ENCODE results near the gene RHBDL2.
"Not testable (repeated sequence)": the region's sequence is repeated elsewhere in the genome, so short reads cannot be mapped to it uniquely, and the experiment has no call there.

RHBDL2 gene

GRCh38 chr1:38941527-38942019 lies at the start of gene RHBDL2:
TSS of gene RHBDL2 (minus strand) at chr1:38941830. CDS start at chr1:38919212, 22,618 bp downstream.
- DNase-seq (ENCODE audit: low read depth in 1 of 2, low spot score in 1 of 2): no peak

GRCh38 chr1:38990738-38991637 lies 49.4 kb upstream of the RHBDL2 start, which contains the start of gene AKIRIN1:
TSS of gene AKIRIN1 (plus strand) at chr1:38991276. CDS start at chr1:38991381, 105 bp downstream.
- peak; percentile 95 to 96 for DNase-seq (ENCODE audit: low read depth in 1 of 2, low spot score in 1 of 2)

- DNase-seq (ENCODE audit: low read depth in 1 of 2, low spot score in 1 of 2): no peak
These were observed 48.7 kb upstream of the RHBDL2 start for GRCh38 chr1:38990386-38990737.

- DNase-seq (ENCODE audit: low read depth in 1 of 2, low spot score in 1 of 2): no peak
These were observed 48.3 kb upstream of the RHBDL2 start for GRCh38 chr1:38989979-38990378.

GRCh38 chr1:38979380-38979779 lies 37.8 kb upstream of the RHBDL2 start:
- DNase-seq (ENCODE audit: low read depth in 1 of 2, low spot score in 1 of 2): not testable (repeated sequence)

- DNase-seq (ENCODE audit: low read depth in 1 of 2, low spot score in 1 of 2): not testable (repeated sequence)
These were observed 36.6 kb upstream of the RHBDL2 start for GRCh38 chr1:38978245-38978542.

GRCh38 chr1:38977399-38978244 lies 36.0 kb upstream of the RHBDL2 start:
- not testable (repeated sequence) for DNase-seq (ENCODE audit: low read depth in 1 of 2, low spot score in 1 of 2)

GRCh38 chr1:38973659-38974437 lies 32.2 kb upstream of the RHBDL2 start:
- no peak for DNase-seq (ENCODE audit: low read depth in 1 of 2, low spot score in 1 of 2)

- DNase-seq (ENCODE audit: low read depth in 1 of 2, low spot score in 1 of 2): not testable (repeated sequence)
These were observed 31.5 kb upstream of the RHBDL2 start for GRCh38 chr1:38973145-38973544.

GRCh38 chr1:38964140-38964548 lies 22.5 kb upstream of the RHBDL2 start:
- DNase-seq (ENCODE audit: low read depth in 1 of 2, low spot score in 1 of 2): no peak

GRCh38 chr1:38962560-38962959 lies 20.9 kb upstream of the RHBDL2 start:
- DNase-seq (ENCODE audit: low read depth in 1 of 2, low spot score in 1 of 2): no peak

- no peak for DNase-seq (ENCODE audit: low read depth in 1 of 2, low spot score in 1 of 2)
These were observed 20.5 kb upstream of the RHBDL2 start for GRCh38 chr1:38962113-38962512.

GRCh38 chr1:38958967-38959366 lies 17.3 kb upstream of the RHBDL2 start:
- DNase-seq (ENCODE audit: low read depth in 1 of 2, low spot score in 1 of 2): no peak

GRCh38 chr1:38953433-38953860 lies 11.8 kb upstream of the RHBDL2 start:
- DNase-seq (ENCODE audit: low read depth in 1 of 2, low spot score in 1 of 2): no peak

- DNase-seq (ENCODE audit: low read depth in 1 of 2, low spot score in 1 of 2): no peak
These were observed 8.9 kb upstream of the RHBDL2 start for GRCh38 chr1:38950553-38950952.

GRCh38 chr1:38944547-38944946 lies 2.9 kb upstream of the RHBDL2 start:
- DNase-seq (ENCODE audit: low read depth in 1 of 2, low spot score in 1 of 2): no peak

- no peak for DNase-seq (ENCODE audit: low read depth in 1 of 2, low spot score in 1 of 2)
These were observed 1.2 kb upstream of the RHBDL2 start for GRCh38 chr1:38942664-38943428.

GRCh38 chr1:38941093-38941492 lies 537 bp downstream of the RHBDL2 start:
- no peak for DNase-seq (ENCODE audit: low read depth in 1 of 2, low spot score in 1 of 2)

- DNase-seq (ENCODE audit: low read depth in 1 of 2, low spot score in 1 of 2): no peak
These were observed 1.1 kb downstream of the RHBDL2 start for GRCh38 chr1:38940339-38941047.
